ENCODE results near the gene LMX1B. TPM values are rescaled to one million over a fixed set of nuclear protein-coding genes. Genes with fewer than 3 reads are reported as not detected.

Gene LMX1B
- total RNA-seq, 1 experiment from 2014 or later, result 2.6 TPM

- DNase-seq (ENCODE audit: low read depth, low spot score), result no peak
These were observed 10.1 kb downstream of the LMX1B start for GRCh38 chr9:126623667-126624478.

GRCh38 chr9:126624479-126624826 lies 10.7 kb downstream of the LMX1B start:
- Histone ChIP-seq H3K27ac (ENCODE audit: low read length) (no peak overlapping the region), H3K27me3 (ENCODE audit: control insufficient read depth, insufficient read depth, low read length) (no peaks in the 10 kb centered on the region), H3K9me3 (ENCODE audit: control insufficient read depth, insufficient read depth, low read depth, low read length) (no peaks in the 10 kb centered on the region), H3K36me3 (ENCODE audit: control insufficient read depth, insufficient read depth, low read length) (no peaks in the 10 kb centered on the region), H3K4me3 (ENCODE audit: low read depth in 2 of 2, low read length in 2 of 2) (no peak overlapping the region), H3K4me1 (ENCODE audit: control insufficient read depth, insufficient read depth, low read length) (no peaks in the 10 kb centered on the region)
- ChIA-PET CTCF (no interaction called here), POLR2A (no interaction called here)
- ATAC-seq (no peak), DNase-seq (ENCODE audit: low read depth, low spot score) (no peak)
- in situ Hi-C loops (cut with HindIII; ENCODE audit: low pct_unique_long_range_greater_than_20kb, low sequenced_read_pairs) (no loop called here), intact Hi-C loops (cut with micrococcal nuclease; ENCODE audit: unreplicated experiment) (no loop called here)
- TF ChIP-seq TCF7L2 (IDR thresholded peaks at IDR 0.05; ENCODE audit: low read depth, low read length) (no peak), CTCF (IDR thresholded peaks at IDR 0.05) (no peak), SIN3A (IDR thresholded peaks at IDR 0.05; ENCODE audit: borderline replicate concordance, insufficient read depth, low read depth, low read length) (no peak), REST (IDR thresholded peaks at IDR 0.05; ENCODE audit: insufficient read depth in 1 of 2, low read depth in 2 of 2, low read length in 1 of 2) (no peak), POLR2AphosphoS5 (IDR thresholded peaks at IDR 0.05; ENCODE audit: low read depth, low read length) (no peak)
- BruUV-seq (replicated peaks), result no TSS peak

More at GRCh38 chr9:126623667-126624478, 10.1 kb downstream of the LMX1B start:
- no peaks in the 10 kb centered on the region for H3K4me1 ChIP-seq (ENCODE audit: control insufficient read depth, insufficient read depth, low read length)
- intact Hi-C loops (cut with micrococcal nuclease; ENCODE audit: unreplicated experiment) (no loop called here), in situ Hi-C loops (cut with HindIII; ENCODE audit: low pct_unique_long_range_greater_than_20kb, low sequenced_read_pairs) (no loop called here)
- no peaks in the 10 kb centered on the region for H3K27me3 ChIP-seq (ENCODE audit: control insufficient read depth, insufficient read depth, low read length)
- no peaks in the 10 kb centered on the region for H3K9me3 ChIP-seq (ENCODE audit: control insufficient read depth, insufficient read depth, low read depth, low read length)
- H3K4me3 ChIP-seq (ENCODE audit: low read depth in 2 of 2, low read length in 2 of 2), result no peak overlapping the region
- POLR2A ChIA-PET, result no interaction called here
- no peak for TF ChIP-seq SIN3A (IDR thresholded peaks at IDR 0.05; ENCODE audit: borderline replicate concordance, insufficient read depth, low read depth, low read length)
- TF ChIP-seq POLR2AphosphoS5 (IDR thresholded peaks at IDR 0.05; ENCODE audit: low read depth, low read length), result no peak
- ATAC-seq, result no peak
- BruUV-seq (replicated peaks), result no TSS peak
- H3K36me3 ChIP-seq (ENCODE audit: control insufficient read depth, insufficient read depth, low read length), result no peaks in the 10 kb centered on the region
- H3K27ac ChIP-seq (ENCODE audit: low read length), result no peak overlapping the region
- CTCF ChIA-PET, result no interaction called here

- Histone ChIP-seq H3K27ac (ENCODE audit: low read length) (no peak overlapping the region), H3K27me3 (ENCODE audit: control insufficient read depth, insufficient read depth, low read length) (no peaks in the 10 kb centered on the region), H3K4me3 (ENCODE audit: low read depth in 2 of 2, low read length in 2 of 2) (no peak overlapping the region), H3K36me3 (ENCODE audit: control insufficient read depth, insufficient read depth, low read length) (no peaks in the 10 kb centered on the region), H3K4me1 (ENCODE audit: control insufficient read depth, insufficient read depth, low read length) (no peaks in the 10 kb centered on the region), H3K9me3 (ENCODE audit: control insufficient read depth, insufficient read depth, low read depth, low read length) (no peaks in the 10 kb centered on the region)
- CTCF ChIA-PET, result no interaction called here
- DNase-seq (ENCODE audit: low read depth, low spot score) (no peak), ATAC-seq (no peak)
- in situ Hi-C loops (cut with HindIII; ENCODE audit: low pct_unique_long_range_greater_than_20kb, low sequenced_read_pairs) (no loop called here), intact Hi-C loops (cut with micrococcal nuclease; ENCODE audit: unreplicated experiment) (no loop called here)
- POLR2A ChIA-PET, result no interaction called here
- BruUV-seq (replicated peaks), result no TSS peak
- TF ChIP-seq REST (IDR thresholded peaks at IDR 0.05; ENCODE audit: insufficient read depth in 1 of 2, low read depth in 2 of 2, low read length in 1 of 2), result no peak
- TF ChIP-seq CTCF (IDR thresholded peaks at IDR 0.05), result no peak
These were observed 11.2 kb downstream of the LMX1B start for GRCh38 chr9:126624912-126625311.
